Activated effector memory CD4-positive, alpha-beta T cell treated with Interleukin-2 at 50 U/mL for 16 hours (primary cell): Measurements from ENCODE around the gene GALNT6.
"Not testable (repeated sequence)": the region's sequence is repeated elsewhere in the genome, so short reads cannot be mapped to it uniquely, and the experiment has no call there.

ENCODE experiments used
- DNase-seq: peaks from one replicate; pipeline ENCODE4 v3.0.0-alpha.2; 2020

Gene GALNT6

DNA sequence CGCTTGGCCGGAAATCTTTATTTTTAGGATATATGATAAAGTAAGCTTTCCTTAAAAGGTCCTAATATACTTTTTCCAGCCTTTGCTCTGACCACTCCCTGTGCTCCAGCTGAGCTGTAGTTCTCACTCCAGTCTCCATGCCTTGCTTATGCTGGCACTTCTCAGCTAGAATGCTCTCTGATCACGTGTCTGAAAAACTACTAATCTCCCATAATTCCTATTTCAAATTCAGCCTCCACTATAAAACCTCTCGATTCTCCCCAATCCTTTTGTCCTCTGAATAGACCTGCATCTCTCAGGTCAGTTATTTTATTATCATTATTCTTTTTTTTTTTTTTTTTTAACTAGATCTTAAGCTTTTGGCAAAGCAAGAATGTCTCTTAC is 70.9 kb downstream of the GALNT6 start:
- DNase-seq: no peak

DNA sequence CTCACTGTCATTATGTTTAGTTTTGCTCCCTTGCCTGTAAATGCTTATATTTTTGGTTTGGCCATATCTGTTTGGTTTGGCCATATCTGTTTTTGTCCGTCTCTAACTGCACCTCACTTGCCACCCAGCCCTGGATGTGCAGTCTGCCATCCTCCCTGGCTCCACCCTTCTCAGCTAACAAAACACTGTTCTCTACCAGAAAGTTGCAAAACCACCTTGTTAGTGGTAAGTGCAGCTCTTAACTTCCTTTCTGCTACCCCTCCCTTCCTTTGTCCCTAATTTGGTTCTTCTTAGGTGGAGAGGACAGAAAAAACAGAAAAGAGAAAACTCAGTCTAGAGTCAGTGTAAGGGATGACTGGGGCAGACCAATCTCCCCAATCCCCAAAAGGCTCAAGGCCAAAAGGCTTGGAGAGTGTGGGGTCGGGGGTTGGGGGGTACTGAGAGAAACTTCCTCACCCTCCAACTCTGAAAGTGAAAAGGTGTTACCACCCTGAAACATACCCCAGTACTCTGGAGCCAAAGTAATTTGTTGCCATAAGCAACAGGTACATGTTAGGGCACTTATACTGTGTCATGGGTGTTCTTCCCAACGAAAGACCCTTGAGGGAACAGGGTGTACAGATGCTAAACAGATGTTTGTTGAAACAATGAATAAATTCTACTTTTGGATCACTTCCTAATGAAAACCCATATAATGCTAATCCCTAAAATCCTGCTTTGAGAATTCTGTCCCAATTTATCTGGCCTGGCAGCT is 72.2 kb downstream of the GALNT6 start:
- peak; percentile 46 for DNase-seq

DNA sequence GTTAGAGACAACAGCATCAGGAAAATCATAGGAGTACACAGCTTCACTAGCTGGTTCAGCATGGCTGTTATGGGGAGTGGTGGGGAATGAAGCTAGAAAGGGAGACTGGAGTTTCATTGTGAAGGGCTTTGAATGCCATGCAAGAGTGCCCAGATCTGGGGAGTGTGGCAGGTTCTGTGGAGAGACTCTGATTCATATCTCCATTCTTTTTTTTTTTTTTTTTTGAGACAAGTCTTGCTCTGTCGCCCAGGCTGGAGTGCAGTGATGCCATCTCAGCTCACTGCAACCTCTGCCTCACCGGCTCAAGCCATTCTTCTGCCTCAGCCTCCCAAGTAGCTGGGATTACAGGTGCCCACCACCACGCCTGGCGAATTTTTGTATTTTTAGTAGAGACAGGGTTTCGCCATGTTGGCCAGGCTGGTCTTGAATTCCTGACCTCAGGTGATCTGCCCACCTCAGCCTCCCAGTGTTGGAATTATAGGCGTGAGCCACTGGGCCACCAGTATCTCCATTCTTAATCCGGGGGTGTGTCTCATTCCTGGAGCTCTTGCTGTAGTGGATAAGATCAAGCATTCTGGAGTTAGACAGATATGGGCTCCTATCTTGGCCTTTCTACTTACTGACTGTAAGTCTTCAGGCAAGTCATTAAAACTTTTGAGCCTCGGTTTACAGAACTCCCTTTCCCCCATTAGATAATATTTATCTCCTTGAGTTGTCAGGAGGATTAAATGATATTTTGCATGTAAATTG is 73.0 kb downstream of the GALNT6 start:
- not testable (repeated sequence) for DNase-seq

DNA sequence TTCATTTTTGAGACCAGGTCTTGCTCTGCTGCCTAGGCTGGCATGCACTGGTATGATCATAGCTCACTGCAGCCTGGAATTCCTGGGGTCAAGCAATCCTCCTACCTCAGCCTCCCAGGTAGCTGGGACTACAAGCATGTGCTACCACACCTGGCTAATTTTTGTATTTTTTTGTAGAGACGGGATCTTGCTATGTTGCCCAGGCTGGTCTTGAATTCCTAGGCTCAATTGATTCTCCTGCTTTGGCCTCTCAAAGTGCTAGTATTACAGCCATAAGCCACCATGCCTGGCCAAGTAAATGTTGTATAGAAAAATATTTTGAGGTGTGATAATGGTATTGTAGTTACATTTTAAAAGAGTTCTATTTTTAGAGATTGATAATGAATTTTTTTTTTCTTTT is 79.8 kb downstream of the GALNT6 start:
- DNase-seq: no peak

DNA sequence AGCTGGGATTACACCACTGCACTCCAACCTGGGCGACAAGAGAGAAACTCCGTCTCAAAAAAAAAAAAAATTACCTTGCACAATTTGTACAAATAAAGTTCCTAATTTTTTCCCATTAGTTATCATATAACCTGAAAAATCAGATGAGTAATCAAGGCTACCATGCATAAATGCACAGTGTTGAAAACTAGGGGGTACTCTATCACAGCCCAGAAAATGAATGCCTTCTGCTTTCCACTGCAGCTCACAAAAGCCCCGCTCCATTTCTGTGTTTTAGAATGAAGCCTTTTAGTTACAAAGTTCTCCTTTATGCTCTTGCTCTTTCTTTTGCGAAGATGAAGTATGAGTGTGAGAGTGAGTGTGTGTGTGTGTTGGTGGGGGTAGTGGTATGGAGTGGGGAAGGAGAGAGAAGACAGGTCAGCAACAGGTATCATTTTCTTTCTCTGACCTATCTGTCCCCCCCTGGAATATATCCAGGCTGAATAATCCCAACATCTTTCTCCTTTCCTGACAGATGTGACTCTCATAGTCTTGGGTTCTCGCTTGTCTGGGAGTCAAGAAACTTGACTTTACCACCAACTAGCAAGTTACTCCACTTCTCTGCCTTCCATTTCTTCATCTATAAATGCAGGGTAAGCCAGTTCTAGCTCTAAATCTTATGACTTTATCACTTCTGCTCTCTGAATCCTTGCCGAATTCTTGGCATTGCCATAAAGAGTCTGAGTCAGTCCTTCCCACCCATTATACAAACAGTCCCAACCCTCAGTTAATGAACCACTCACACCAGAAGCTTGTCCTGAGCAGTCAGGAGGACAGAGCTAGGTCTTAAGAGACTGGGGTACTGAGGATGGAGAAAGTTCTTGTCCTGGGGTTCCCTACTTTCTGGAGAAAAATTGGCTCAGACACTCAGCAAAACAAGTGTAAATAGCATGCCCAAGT is 83.3 kb downstream of the GALNT6 start:
- no peak for DNase-seq

DNA sequence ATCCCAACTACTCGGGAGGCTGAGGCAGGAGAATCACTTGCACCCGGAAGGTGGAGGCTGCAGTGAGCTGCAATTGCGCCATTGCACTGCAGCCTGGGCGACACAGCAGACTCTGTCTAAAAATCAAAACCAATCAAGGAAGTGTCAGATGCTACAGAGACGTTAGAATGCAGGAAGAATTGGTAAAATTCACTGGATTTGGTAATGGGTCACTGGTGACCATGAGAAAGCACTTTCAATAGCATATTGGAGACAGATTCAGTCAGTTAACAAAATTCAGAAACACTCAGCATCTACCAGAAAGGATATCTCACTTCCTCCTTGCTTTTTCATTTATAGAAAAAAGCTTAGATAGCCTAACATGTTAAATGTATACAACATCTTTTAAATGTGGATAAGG is 84.7 kb downstream of the GALNT6 start:
- no peak for DNase-seq
